OCI-LY1 (cell line): ENCODE data around the gene MT1A.

Experiments used
- H2AFZ ChIP-seq: fragments of 200-600 bp; sonication (generic), shearing (Covaris generic); 2 replicates; pipeline ENCODE4 v1.6.0; 2014; ENCODE audit warnings: antibody characterized with exemption, mild to moderate bottlenecking, low read length
- H3F3A ChIP-seq: fragments of 200-600 bp; sonication (generic), shearing (Covaris generic); 2 replicates; pipeline ENCODE4 v1.6.0; 2014; ENCODE audit warnings: mild to moderate bottlenecking, antibody characterized with exemption, low read length, moderate library complexity; ENCODE audit not compliant: insufficient read depth
- H3K27ac ChIP-seq: fragments of 200-600 bp; sonication (generic); 2 replicates; pipeline ENCODE4 v1.5.1; 2014; ENCODE audit warnings: low read length, mixed run types, mild to moderate bottlenecking, low read depth; ENCODE audit not compliant: poor library complexity, severe bottlenecking
- H3K27me3 ChIP-seq: fragments of 200-600 bp; sonication (generic); 2 replicates; pipeline ENCODE4 v1.6.0; 2014; ENCODE audit warnings: antibody characterized with exemption, mild to moderate bottlenecking, low read length, moderate library complexity; ENCODE audit not compliant: insufficient read depth
- H3K36me3 ChIP-seq: fragments of 200-600 bp; sonication (generic); 2 replicates; pipeline ENCODE4 v1.6.1; 2014; ENCODE audit warnings: mild to moderate bottlenecking, antibody characterized with exemption, low read length, moderate library complexity, mixed read lengths; ENCODE audit not compliant: insufficient read depth
- H3K4me1 ChIP-seq: fragments of 200-600 bp; sonication (generic); 2 replicates; pipeline ENCODE4 v1.5.1; 2014; ENCODE audit warnings: mild to moderate bottlenecking, low read length, moderate library complexity; ENCODE audit not compliant: insufficient read depth, severe bottlenecking
- H3K4me2 ChIP-seq: fragments of 200-600 bp; sonication (generic), shearing (Covaris generic); 2 replicates; pipeline ENCODE4 v1.6.1; 2014; ENCODE audit warnings: low read length
- H3K4me3 ChIP-seq: fragments of 200-600 bp; sonication (generic); 2 replicates; pipeline ENCODE4 v1.5.1; 2014; ENCODE audit warnings: low read length, low read depth, mild to moderate bottlenecking, mixed read lengths; ENCODE audit not compliant: poor library complexity, severe bottlenecking
- H3K79me2 ChIP-seq: fragments of 200-600 bp; shearing (Covaris generic); 2 replicates; pipeline ENCODE4 v1.6.1; 2016; ENCODE audit warnings: mixed run types, low read length, mixed read lengths; ENCODE audit not compliant: insufficient read depth
- H3K9ac ChIP-seq: fragments of 200-600 bp; sonication (generic), shearing (Covaris generic); 2 replicates; pipeline ENCODE4 v1.6.1; 2014; ENCODE audit warnings: mild to moderate bottlenecking, low read length, mixed read lengths
- H3K9me2 ChIP-seq: fragments of 200-600 bp; sonication (generic), shearing (Covaris generic); 2 replicates; pipeline ENCODE4 v1.6.1; 2014; ENCODE audit warnings: low read depth, mild to moderate bottlenecking, low read length, mixed read lengths
- H3K9me3 ChIP-seq: fragments of 200-600 bp; shearing (Covaris generic); 2 replicates; pipeline ENCODE4 v1.6.1; 2014; ENCODE audit warnings: low read length, mixed read lengths
- H4K20me1 ChIP-seq: fragments of 200-600 bp; sonication (generic), shearing (Covaris generic); 2 replicates; pipeline ENCODE4 v1.6.0; 2016; ENCODE audit warnings: mild to moderate bottlenecking, low read length; ENCODE audit not compliant: insufficient read depth
- EZH2 ChIP-seq: fragments of 200-600 bp; sonication (generic), shearing (Covaris generic); IDR thresholded peaks from 2 replicates; pipeline ENCODE4 v1.8.0; 2017; ENCODE audit warnings: borderline replicate concordance, mixed run types, mild to moderate bottlenecking, antibody characterized with exemption, low read length, moderate library complexity, mixed read lengths
- TF ChIP-seq, protein P1 (sequence below): fragments of 200-600 bp; sonication (generic), shearing (Covaris generic); IDR thresholded peaks from 2 replicates; pipeline ENCODE4 v1.5.1; 2017; ENCODE audit warnings: mild to moderate bottlenecking, antibody characterized with exemption, low read length, moderate library complexity, mixed read lengths

Gene MT1A

DNA sequence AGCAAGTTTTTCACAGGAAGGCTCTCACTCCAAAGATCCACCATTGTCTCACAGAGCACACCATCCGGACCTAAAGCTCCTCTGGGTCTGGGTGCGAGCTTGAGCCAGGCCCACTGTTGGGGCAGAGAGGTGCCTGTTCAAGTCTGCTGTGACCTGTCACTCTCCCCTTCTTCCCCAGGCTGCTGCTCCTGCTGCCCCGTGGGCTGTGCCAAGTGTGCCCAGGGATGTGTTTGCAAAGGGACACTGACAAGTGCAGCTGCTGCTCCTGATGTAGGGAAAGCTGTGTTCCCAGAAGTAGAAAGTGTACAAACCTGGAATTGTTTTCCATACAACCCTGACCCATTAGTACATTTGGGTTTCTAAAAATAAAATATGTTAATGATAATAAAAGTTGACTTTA is 39.0 kb downstream of the MT1A start:
- Histone ChIP-seq H3K9ac (no peak overlapping the region), H3K27ac (no peak overlapping the region), H3K27me3 (peaks cover 4% of the 10 kb centered on the region; the same call in 1 of the 2 replicates), H3F3A (no peaks in the 10 kb centered on the region), H3K79me2 (no peaks in the 10 kb centered on the region), H2AFZ (no peak overlapping the region), H3K4me1 (peaks cover 6% of the 10 kb centered on the region), H3K9me3 (no peaks in the 10 kb centered on the region), H4K20me1 (no peaks in the 10 kb centered on the region), H3K36me3 (no peaks in the 10 kb centered on the region), H3K4me3 (no peak overlapping the region), H3K4me2 (no peak overlapping the region), H3K9me2 (no peaks in the 10 kb centered on the region)
- no peak for TF ChIP-seq EZH2
- TF ChIP-seq, protein P1, sequence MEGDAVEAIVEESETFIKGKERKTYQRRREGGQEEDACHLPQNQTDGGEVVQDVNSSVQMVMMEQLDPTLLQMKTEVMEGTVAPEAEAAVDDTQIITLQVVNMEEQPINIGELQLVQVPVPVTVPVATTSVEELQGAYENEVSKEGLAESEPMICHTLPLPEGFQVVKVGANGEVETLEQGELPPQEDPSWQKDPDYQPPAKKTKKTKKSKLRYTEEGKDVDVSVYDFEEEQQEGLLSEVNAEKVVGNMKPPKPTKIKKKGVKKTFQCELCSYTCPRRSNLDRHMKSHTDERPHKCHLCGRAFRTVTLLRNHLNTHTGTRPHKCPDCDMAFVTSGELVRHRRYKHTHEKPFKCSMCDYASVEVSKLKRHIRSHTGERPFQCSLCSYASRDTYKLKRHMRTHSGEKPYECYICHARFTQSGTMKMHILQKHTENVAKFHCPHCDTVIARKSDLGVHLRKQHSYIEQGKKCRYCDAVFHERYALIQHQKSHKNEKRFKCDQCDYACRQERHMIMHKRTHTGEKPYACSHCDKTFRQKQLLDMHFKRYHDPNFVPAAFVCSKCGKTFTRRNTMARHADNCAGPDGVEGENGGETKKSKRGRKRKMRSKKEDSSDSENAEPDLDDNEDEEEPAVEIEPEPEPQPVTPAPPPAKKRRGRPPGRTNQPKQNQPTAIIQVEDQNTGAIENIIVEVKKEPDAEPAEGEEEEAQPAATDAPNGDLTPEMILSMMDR, result no peak

DNA sequence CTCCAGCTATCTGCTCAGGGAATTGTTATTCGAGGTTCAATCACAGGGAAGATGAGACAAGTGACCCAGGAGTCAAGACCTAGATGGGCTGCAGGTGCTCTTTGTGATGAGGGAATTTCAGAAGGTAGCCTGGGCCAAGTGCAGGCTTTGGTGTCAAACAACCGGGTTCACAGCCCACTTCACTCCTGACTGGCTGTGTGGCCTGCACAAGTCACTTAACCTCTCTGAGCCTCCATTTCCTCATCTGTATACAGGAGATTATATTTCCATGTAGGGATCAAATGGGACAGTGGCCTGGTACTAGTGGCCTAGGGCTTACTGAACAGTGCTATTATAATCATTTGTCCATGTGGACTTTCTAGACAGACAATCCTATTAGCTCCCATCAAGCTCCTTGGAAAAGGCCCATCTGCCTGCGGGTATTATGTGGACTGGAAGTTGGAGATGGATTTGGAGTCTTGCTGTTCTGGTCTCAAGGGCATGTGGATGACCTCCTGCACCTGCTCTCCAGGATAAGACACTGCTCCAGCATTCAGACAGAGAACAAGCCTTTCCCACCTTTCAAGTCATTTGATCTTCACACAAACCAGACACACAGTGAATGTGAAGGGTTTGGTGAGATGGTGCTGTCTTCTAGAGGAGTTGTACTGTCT is 40.7 kb downstream of the MT1A start:
- H3F3A ChIP-seq, result no peaks in the 10 kb centered on the region
- no peak overlapping the region for H3K4me2 ChIP-seq
- H3K9ac ChIP-seq, result no peak overlapping the region
- H4K20me1 ChIP-seq, result no peaks in the 10 kb centered on the region
- H3K9me3 ChIP-seq, result no peaks in the 10 kb centered on the region
- no peaks in the 10 kb centered on the region for H3K79me2 ChIP-seq
- no peaks in the 10 kb centered on the region for H3K9me2 ChIP-seq
- no peak overlapping the region for H3K4me3 ChIP-seq
- TF ChIP-seq, protein P1, result no peak
- TF ChIP-seq EZH2, result no peak
- H3K4me1 ChIP-seq, result peaks cover 12% of the 10 kb centered on the region
- H2AFZ ChIP-seq, result no peak overlapping the region
- no peaks in the 10 kb centered on the region for H3K36me3 ChIP-seq
- H3K27me3 ChIP-seq, result peaks cover 4% of the 10 kb centered on the region; the same call in 1 of the 2 replicates
- no peak overlapping the region for H3K27ac ChIP-seq

DNA sequence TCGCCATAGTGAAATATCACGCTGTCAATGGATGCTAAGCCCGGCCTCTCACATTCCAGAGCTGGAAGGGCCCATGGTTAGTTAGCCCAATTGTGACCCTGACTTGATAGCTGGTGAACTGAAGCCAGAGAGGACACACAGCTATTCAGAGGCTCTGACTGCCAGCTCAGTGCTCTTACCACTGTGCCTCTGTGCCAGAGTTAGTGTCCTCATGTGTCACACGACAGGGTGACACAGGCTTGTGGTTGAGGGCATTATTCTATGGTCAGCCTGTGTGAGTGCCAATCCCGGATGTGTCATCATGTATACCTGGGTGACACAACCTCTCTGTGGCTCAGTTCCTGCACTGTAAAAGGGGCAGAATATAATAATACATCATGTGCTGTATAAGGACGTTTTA is 41.4 kb downstream of the MT1A start:
- H3K4me1 ChIP-seq, result peaks cover 12% of the 10 kb centered on the region
- no peaks in the 10 kb centered on the region for H3K9me3 ChIP-seq
- H3K27ac ChIP-seq, result no peak overlapping the region
- H3K4me3 ChIP-seq, result no peak overlapping the region
- H2AFZ ChIP-seq, result no peak overlapping the region
- H3K4me2 ChIP-seq, result no peak overlapping the region
- TF ChIP-seq EZH2, result no peak
- TF ChIP-seq, protein P1, result no peak
- no peaks in the 10 kb centered on the region for H3K79me2 ChIP-seq
- H3K9ac ChIP-seq, result no peak overlapping the region
- H3F3A ChIP-seq, result no peaks in the 10 kb centered on the region
- no peaks in the 10 kb centered on the region for H4K20me1 ChIP-seq
- H3K27me3 ChIP-seq, result peaks cover 4% of the 10 kb centered on the region; the same call in 1 of the 2 replicates
- no peaks in the 10 kb centered on the region for H3K36me3 ChIP-seq
- H3K9me2 ChIP-seq, result no peaks in the 10 kb centered on the region
